ENCODE data around the gene C20orf173. TPM values are rescaled to one million over a fixed set of nuclear protein-coding genes. Genes with fewer than 3 reads are reported as not detected.

The C20orf173 gene
- total RNA-seq, 1 donor from 2014 or later = not detected

DNA sequence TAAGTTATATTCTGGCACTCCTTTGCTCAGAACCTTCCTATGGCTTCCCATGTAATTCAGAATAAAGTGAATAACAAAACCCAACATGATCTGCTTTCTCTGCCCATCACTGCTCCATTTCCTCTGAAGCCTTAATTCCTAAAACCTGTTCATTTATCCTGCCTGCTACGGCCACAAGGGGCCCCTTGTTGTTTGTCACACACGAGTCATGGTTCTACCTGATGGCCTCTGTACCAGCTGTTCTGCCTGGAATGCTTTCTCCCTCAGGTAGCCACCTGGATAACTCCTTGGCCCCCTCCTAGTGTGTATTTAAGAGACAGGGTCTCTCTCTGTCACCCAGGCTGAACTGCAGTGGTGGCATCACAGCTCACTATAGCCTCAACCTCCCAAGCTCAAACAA, 39.2 kb upstream of the C20orf173 start:
- TF ChIP-seq, protein P1, sequence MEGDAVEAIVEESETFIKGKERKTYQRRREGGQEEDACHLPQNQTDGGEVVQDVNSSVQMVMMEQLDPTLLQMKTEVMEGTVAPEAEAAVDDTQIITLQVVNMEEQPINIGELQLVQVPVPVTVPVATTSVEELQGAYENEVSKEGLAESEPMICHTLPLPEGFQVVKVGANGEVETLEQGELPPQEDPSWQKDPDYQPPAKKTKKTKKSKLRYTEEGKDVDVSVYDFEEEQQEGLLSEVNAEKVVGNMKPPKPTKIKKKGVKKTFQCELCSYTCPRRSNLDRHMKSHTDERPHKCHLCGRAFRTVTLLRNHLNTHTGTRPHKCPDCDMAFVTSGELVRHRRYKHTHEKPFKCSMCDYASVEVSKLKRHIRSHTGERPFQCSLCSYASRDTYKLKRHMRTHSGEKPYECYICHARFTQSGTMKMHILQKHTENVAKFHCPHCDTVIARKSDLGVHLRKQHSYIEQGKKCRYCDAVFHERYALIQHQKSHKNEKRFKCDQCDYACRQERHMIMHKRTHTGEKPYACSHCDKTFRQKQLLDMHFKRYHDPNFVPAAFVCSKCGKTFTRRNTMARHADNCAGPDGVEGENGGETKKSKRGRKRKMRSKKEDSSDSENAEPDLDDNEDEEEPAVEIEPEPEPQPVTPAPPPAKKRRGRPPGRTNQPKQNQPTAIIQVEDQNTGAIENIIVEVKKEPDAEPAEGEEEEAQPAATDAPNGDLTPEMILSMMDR (conservative IDR thresholded peaks at IDR 0.05; ENCODE audit: low read depth, low read length) = peak; percentile 43
- no peak for DNase-seq (ENCODE audit: low read depth)
- H3K4me3 ChIP-seq (ENCODE audit: low read depth, low read length) = no peak overlapping the region

DNA sequence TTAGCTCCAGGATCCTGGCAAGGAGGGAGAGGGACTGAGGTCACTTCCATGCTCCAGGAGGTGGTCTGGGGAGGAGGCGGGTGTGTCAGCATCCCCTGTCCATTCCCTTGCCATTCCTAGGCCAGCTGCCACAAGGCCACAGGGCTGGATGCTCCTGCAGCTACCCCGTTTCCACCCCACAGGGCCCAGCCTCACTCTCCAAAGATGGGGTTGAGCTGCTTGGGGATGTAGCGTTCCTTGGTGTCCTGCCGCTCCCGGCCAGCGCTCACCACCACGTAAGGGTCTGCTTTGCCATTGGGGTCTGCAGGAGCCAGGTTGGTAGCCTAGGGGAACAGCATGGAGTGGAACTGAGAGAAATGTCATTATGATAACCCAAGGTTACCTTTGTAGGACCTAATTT, 35.5 kb upstream of the C20orf173 start:
- DNase-seq (ENCODE audit: low read depth) = no peak
- TF ChIP-seq, protein P1 (conservative IDR thresholded peaks at IDR 0.05; ENCODE audit: low read depth, low read length) = no peak
- no peak overlapping the region for H3K4me3 ChIP-seq (ENCODE audit: low read depth, low read length)

DNA sequence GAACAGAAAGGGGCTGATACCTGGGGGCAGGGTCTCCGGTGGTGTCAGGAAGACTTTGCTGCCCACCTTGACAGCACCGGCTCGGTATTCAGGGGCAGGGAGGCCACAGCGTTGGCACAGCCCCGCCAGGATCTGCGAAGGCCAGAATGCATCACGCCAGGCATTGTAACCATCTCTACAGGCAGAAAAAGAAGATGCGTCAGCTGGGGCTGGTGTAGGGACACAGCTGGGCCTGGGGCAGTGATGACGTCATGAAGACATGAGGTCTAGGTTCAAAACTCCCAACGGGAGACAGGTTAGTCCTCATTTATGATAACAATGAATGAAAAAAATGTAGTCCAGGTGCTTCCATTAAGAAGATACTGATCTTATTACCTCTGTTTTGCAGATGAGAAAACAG, 34.4 kb upstream of the C20orf173 start:
- TF ChIP-seq, protein P1 (conservative IDR thresholded peaks at IDR 0.05; ENCODE audit: low read depth, low read length) = no peak
- no peak for DNase-seq (ENCODE audit: low read depth)
- no peak overlapping the region for H3K4me3 ChIP-seq (ENCODE audit: low read depth, low read length)

DNA sequence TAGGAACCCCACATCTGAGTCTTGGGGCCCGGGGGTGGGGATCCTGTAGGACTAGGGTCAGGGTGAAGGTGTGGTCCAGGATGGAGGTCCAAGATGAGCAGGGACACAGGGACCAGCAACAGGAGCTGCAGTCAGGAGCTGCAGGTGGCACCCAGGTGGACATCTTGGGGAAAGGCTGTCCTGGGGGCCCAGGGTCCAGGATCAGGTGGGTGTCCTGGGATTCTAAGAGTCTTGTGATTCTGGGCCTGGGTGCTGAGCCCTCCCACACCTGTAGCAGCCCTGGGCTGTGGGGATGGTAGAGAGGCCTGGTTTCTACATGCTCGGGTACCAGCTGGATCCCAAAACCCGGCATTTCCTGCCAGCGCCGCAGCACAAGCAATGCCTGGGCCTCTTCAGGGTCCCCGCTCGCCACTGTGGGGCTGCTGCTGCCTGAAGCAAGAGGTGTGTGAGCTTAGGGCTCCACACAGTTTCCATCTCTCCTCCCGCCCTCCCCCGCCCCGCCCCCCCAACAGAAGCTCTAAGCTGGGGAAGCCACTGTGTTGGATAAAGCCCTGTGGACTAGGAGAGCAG, 33.2 kb upstream of the C20orf173 start:
- no peak for DNase-seq (ENCODE audit: low read depth)
- TF ChIP-seq, protein P1 (conservative IDR thresholded peaks at IDR 0.05; ENCODE audit: low read depth, low read length) = no peak
- H3K4me3 ChIP-seq (ENCODE audit: low read depth, low read length) = no peak overlapping the region

DNA sequence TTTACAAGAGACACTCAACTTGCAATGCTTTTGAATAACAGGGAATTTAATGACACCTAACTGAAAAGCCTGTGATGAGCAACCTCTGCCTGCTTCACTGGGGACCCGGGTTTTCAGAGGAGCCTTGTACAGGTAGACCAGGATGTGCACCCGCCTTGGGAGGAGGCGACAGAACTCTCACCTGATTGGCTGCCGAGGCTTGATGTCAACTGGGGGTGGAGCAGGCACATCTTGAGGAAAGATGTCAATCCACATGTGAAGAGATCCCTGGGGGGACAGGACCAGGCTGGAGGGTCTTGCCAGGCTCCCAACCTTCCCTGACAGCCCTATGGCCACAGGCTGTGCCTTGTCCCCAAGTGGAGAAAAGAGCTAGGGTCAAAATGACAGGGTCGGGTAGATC, 32.2 kb upstream of the C20orf173 start:
- TF ChIP-seq, protein P1 (conservative IDR thresholded peaks at IDR 0.05; ENCODE audit: low read depth, low read length) = no peak
- H3K4me3 ChIP-seq (ENCODE audit: low read depth, low read length) = no peak overlapping the region
- DNase-seq (ENCODE audit: low read depth) = no peak

DNA sequence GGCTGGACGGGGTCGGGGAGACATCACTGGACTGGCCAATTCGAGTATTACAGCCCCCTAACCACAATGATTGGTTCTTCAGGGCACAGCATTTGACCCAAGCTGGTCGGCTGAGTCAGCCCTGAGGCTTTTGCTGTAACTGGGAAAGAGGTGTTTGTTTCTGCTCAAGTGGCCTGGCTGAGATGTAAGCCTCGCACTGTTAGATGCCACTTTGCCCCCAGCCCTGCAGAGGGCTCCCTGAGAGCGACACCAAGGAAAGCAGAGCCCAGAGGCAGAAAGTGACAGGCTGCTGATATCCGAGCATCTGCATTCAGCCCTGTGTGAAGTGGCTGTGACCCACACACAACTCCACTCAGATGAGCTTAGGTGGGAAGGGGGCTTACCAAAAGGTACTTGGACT, 31.8 kb upstream of the C20orf173 start:
- DNase-seq (ENCODE audit: low read depth) = no peak
- H3K4me3 ChIP-seq (ENCODE audit: low read depth, low read length) = no peak overlapping the region
- TF ChIP-seq, protein P1 (conservative IDR thresholded peaks at IDR 0.05; ENCODE audit: low read depth, low read length) = peak; percentile 65

DNA sequence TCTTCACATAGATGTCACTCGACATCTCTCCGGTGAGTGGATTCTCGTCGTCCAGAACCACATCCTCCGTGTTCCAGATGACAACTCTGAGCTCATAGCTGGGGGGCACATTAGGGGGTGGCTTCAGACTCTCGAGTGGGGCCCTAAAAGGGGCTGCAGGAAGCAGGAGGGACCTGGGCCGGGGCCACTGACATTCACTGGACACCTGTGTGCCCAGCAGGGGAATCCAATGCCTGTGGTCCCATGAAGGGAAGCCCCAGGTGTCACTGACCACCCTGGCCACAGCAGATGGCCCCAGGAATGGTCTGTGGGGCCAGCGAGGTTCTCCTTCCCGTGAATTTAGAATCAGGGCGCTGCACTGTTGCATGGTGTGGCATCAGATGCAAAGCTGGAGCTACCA, 31.1 kb upstream of the C20orf173 start:
- no peak overlapping the region for H3K4me3 ChIP-seq (ENCODE audit: low read depth, low read length)
- no peak for DNase-seq (ENCODE audit: low read depth)
- TF ChIP-seq, protein P1 (conservative IDR thresholded peaks at IDR 0.05; ENCODE audit: low read depth, low read length) = no peak
